IPS DF 6.9 (cell line): ENCODE data around the gene SAP130.

Experiments
- DNase-seq: peaks from one replicate; pipeline ENCODE4 v3.0.0-alpha.2; 2013; ENCODE audit warnings: low read depth, low spot score
- H3K27ac ChIP-seq: one replicate; pipeline ENCODE4 v1.5.1; 2013; ENCODE audit warnings: low read length, control low read depth
- H3K27me3 ChIP-seq: 2 replicates; pipeline ENCODE4 v1.6.1; 2013; ENCODE audit warnings: mild to moderate bottlenecking, low read length; ENCODE audit not compliant: control insufficient read depth, insufficient read depth
- H3K36me3 ChIP-seq: 2 replicates; pipeline ENCODE4 v1.6.1; 2013; ENCODE audit warnings: low read length; ENCODE audit not compliant: control insufficient read depth, insufficient read depth
- H3K4me1 ChIP-seq: 2 replicates; pipeline ENCODE4 v1.6.1; 2013; ENCODE audit warnings: low read length; ENCODE audit not compliant: control insufficient read depth, insufficient read depth
- H3K4me3 ChIP-seq: 2 replicates; pipeline ENCODE4 v1.5.1; 2013; ENCODE audit warnings: mild to moderate bottlenecking, low read length
- H3K9me3 ChIP-seq: 2 replicates; pipeline ENCODE4 v1.6.1; 2013; ENCODE audit warnings: low read length, inconsistent platforms; ENCODE audit not compliant: control insufficient read depth, insufficient read depth
- WGBS: extraction: QIAGEN DNeasy Blood & Tissue Kit; methylation state at CpG from one replicate; pipeline ENCODE4 v1.1.7; 2013; ENCODE audit warnings: mixed read lengths, missing lambda C conversion rate; ENCODE audit not compliant: insufficient read length, insufficient coverage; 5-methylcytosine and 5-hydroxymethylcytosine counted together

Gene SAP130

GRCh38 chr2:127993659-127994058 is 34.2 kb downstream of the SAP130 start:
- Histone ChIP-seq H3K4me3 (no peak overlapping the region), H3K9me3 (no peaks in the 10 kb centered on the region), H3K27me3 (no peaks in the 10 kb centered on the region), H3K36me3 (peaks cover 14% of the 10 kb centered on the region), H3K27ac (no peak overlapping the region), H3K4me1 (no peaks in the 10 kb centered on the region; the same call in 1 of the 2 replicates)
- no peak for DNase-seq
- no CpG with 5 or more reads among the region's 2 CpGs for WGBS

DNA sequence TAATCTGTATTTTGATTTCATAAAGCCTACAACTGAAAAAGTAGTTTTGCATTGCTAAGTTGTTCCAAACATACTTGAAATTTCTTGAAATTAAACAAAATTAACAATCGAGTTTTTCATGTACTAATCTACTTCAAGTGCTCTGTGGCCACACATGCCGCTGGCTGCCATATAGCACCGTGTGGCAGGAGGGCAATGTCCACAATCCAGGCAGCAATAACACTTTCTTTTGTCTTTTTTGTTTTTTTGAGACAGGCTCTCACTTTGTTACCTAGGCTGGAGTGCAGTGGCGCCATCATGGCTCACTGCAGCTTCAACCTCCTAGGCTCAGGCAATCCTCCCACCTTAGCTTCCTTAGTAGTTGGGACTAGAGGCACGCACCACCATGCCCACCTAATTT is 36.1 kb downstream of the SAP130 start:
- no peak overlapping the region for H3K27ac ChIP-seq
- no peaks in the 10 kb centered on the region for H3K27me3 ChIP-seq
- peaks cover 15% of the 10 kb centered on the region for H3K36me3 ChIP-seq
- DNase-seq, result no peak
- no CpG with 5 or more reads among the region's 5 CpGs for WGBS
- no peak overlapping the region for H3K4me3 ChIP-seq
- H3K9me3 ChIP-seq, result no peaks in the 10 kb centered on the region
- no peaks in the 10 kb centered on the region; the same call in 1 of the 2 replicates for H3K4me1 ChIP-seq

DNA sequence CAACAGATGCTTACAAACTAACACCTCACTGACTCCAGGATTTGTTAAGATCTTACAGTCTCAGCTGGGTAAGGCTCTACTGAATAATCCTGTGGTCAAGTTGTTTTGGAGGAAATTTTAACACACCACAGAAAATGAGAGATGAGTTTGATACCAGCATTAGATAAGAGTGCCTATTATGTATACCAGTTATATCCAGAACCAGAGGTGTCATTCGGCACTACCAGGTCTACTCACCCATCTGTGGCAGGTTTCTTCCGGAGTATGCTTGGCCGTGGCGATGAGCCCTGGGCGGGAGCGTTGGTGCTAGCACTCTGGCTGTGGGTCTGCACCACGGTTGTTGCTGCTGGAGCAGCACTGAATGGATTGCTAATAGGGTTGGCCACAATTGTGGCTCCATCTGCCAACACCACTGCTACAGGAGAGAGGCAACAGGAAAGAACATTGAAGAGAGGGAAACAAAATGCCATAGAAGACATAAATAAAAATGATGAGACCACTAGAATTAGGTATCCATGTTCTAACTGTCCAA is 41.2 kb downstream of the SAP130 start:
- H3K4me3 ChIP-seq, result no peak overlapping the region
- WGBS, result no CpG with 5 or more reads among the region's 7 CpGs
- H3K36me3 ChIP-seq, result peaks cover 22% of the 10 kb centered on the region
- H3K4me1 ChIP-seq, result no peaks in the 10 kb centered on the region; the same call in 1 of the 2 replicates
- H3K27me3 ChIP-seq, result no peaks in the 10 kb centered on the region
- no peaks in the 10 kb centered on the region for H3K9me3 ChIP-seq
- DNase-seq, result no peak
- no peak overlapping the region for H3K27ac ChIP-seq

GRCh38 chr2:127985735-127986134 is 42.1 kb downstream of the SAP130 start:
- no peaks in the 10 kb centered on the region for H3K27me3 ChIP-seq
- H3K4me3 ChIP-seq, result no peak overlapping the region
- H3K27ac ChIP-seq, result no peak overlapping the region
- WGBS, result no CpG with 5 or more reads among the region's 13 CpGs
- peaks cover 22% of the 10 kb centered on the region for H3K36me3 ChIP-seq
- no peaks in the 10 kb centered on the region for H3K4me1 ChIP-seq
- H3K9me3 ChIP-seq, result no peaks in the 10 kb centered on the region
- no peak for DNase-seq

DNA sequence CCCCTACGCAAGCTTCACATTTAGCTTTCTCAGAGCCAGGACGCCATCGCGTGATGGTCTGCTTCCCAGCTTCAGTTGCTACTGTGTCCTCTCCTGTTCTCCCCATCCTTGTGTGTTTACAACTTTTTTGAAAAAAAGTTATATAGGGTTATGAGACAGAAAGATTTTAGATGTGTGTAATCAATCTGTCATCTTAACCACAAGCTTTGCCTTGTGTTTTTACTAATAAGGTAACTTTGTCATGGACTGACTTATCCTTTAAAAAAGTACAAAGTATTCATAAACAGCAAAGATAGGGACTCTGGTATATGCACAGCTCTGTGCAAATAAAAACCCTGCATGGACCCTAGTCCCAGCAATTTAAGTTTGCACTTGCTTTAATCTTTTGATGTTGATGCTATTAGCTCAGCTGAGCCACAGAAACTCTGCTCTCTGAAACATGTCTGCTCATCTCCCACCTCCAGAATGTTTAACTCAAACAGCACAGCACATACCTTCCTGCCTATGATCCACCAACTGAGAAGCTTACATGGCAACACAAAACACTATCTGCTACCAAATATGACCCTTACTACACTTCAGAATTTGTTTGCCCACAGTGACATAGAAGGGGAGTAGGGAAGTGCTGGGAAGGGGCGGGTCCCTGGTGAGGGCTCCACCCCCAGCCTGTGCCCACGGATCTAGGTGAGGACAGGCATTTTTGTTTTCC is 42.7 kb downstream of the SAP130 start:
- Histone ChIP-seq H3K9me3 (no peaks in the 10 kb centered on the region), H3K4me1 (no peaks in the 10 kb centered on the region), H3K27me3 (no peaks in the 10 kb centered on the region), H3K36me3 (peaks cover 22% of the 10 kb centered on the region), H3K27ac (no peak overlapping the region), H3K4me3 (no peak overlapping the region)
- no peak for DNase-seq
- no CpG with 5 or more reads among the region's 6 CpGs for WGBS

DNA sequence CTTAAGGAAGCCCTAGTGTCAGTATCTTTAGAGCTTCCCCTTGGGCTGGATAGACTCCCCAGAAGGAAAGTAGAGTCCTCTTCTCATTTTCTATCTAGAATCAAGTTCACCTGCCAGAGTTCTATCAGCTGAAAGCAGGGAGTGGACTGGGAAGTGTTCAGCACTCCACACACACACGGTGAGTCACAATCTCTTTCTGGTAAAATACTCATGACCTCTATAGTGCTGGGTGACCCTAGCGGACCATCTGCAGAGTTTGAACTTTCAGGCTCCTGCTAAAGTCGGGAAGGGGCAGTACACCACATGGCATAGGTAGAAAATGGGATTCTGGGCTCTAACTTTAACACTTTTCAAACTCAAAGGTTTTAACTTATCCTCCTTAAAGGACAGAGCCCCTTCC is 43.3 kb downstream of the SAP130 start:
- peaks cover 20% of the 10 kb centered on the region for H3K36me3 ChIP-seq
- no peak overlapping the region for H3K4me3 ChIP-seq
- H3K27ac ChIP-seq, result no peak overlapping the region
- H3K27me3 ChIP-seq, result no peaks in the 10 kb centered on the region
- WGBS, result no CpG with 5 or more reads among the region's 3 CpGs
- no peaks in the 10 kb centered on the region for H3K4me1 ChIP-seq
- DNase-seq, result no peak
- H3K9me3 ChIP-seq, result no peaks in the 10 kb centered on the region

- no peaks in the 10 kb centered on the region for H3K27me3 ChIP-seq
- no CpG with 5 or more reads among the region's 4 CpGs for WGBS
- no peak for DNase-seq
- no peaks in the 10 kb centered on the region for H3K4me1 ChIP-seq
- H3K9me3 ChIP-seq, result no peaks in the 10 kb centered on the region
- peaks cover 3% of the 10 kb centered on the region; the same call in 1 of the 2 replicates for H3K36me3 ChIP-seq
- no peak overlapping the region for H3K27ac ChIP-seq
- no peak overlapping the region for H3K4me3 ChIP-seq
These were observed 58.4 kb downstream of the SAP130 start for GRCh38 chr2:127969446-127969845.

- 100% methylated on average over 1 of the region's 11 CpGs for WGBS
- H3K4me3 ChIP-seq, result no peak overlapping the region
- no peaks in the 10 kb centered on the region for H3K4me1 ChIP-seq
- no peak for DNase-seq
- peaks cover 3% of the 10 kb centered on the region; the same call in 1 of the 2 replicates for H3K36me3 ChIP-seq
- no peaks in the 10 kb centered on the region for H3K27me3 ChIP-seq
- H3K27ac ChIP-seq, result no peak overlapping the region
- H3K9me3 ChIP-seq, result no peaks in the 10 kb centered on the region
These were observed 59.1 kb downstream of the SAP130 start for GRCh38 chr2:127968610-127969339.

GRCh38 chr2:127961729-127962128 is 66.1 kb downstream of the SAP130 start:
- no peaks in the 10 kb centered on the region for H3K9me3 ChIP-seq
- H3K36me3 ChIP-seq, result peaks cover 3% of the 10 kb centered on the region; the same call in 1 of the 2 replicates
- no CpG with 5 or more reads among the region's 5 CpGs for WGBS
- no peak overlapping the region for H3K4me3 ChIP-seq
- H3K27ac ChIP-seq, result no peak overlapping the region
- no peak for DNase-seq
- H3K27me3 ChIP-seq, result no peaks in the 10 kb centered on the region
- no peaks in the 10 kb centered on the region for H3K4me1 ChIP-seq

DNA sequence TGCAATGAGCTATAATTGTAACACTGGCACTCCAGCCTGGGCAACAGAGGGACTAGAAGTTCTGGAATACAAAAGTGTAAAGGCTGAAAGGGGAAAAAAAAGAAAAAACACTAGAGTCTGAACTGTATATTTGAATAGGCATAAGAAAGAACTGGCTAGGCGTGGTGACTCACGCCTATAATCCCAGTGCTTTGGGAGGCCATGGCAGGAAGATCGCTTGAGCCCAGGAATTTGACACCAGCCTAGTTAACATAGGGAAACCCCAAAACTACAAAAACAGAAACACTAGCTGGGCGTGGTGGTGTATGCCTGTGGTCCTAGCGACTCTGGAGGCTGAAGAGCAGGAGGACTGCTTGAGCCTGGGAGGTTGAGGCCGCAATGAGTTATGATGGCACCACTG is 70.6 kb downstream of the SAP130 start:
- Histone ChIP-seq H3K27me3 (no peaks in the 10 kb centered on the region), H3K4me1 (no peaks in the 10 kb centered on the region), H3K27ac (no peak overlapping the region), H3K36me3 (peaks cover 8% of the 10 kb centered on the region; the same call in 1 of the 2 replicates), H3K4me3 (no peak overlapping the region), H3K9me3 (no peaks in the 10 kb centered on the region)
- no peak for DNase-seq
- no CpG with 5 or more reads among the region's 6 CpGs for WGBS
